Spleen (tissue), 11 donors: Measurements from ENCODE around the gene SCRN1. TPM values are rescaled to one million over a fixed set of nuclear protein-coding genes. Genes with fewer than 3 reads are reported as not detected.
A peak's percentile ranks its signal among the peaks of the same experiment; 100 is the strongest.

Experiments
- DNase-seq: peaks from one replicate; pipeline ENCODE4 v3.0.0-alpha.2; 2020
- H3K27ac ChIP-seq, 8 donors: fragments of 200-600 bp; sonication (generic) in 7 of 8; 1 replicate in 4 of 8; 2 replicates in 4 of 8; pipeline versions ENCODE4 v1.5.0 to v1.8.0; 2016 to 2021; ENCODE audit warnings: inconsistent platforms in 4 of 8, mild to moderate bottlenecking in 4 of 8, moderate library complexity in 1 of 8
- H3K27me3 ChIP-seq, 7 donors: fragments of 200-600 bp; sonication (generic) in 6 of 7; replicated peaks in 1 of 7; 1 replicate in 4 of 7; 2 replicates in 3 of 7; pipeline versions ENCODE4 v1.5.0 to v1.8.0; 2016 to 2021; ENCODE audit warnings: inconsistent platforms in 3 of 7, mild to moderate bottlenecking in 1 of 7
- H3K36me3 ChIP-seq, 6 donors: fragments of 200-600 bp; sonication (generic) in 5 of 6; 1 replicate in 4 of 6; 2 replicates in 2 of 6; pipeline versions ENCODE4 v1.5.0 to v1.8.0; 2016 to 2021; ENCODE audit warnings: inconsistent platforms in 2 of 6
- H3K4me1 ChIP-seq, 6 donors: fragments of 200-600 bp; sonication (generic) in 5 of 6; 1 replicate in 3 of 6; 2 replicates in 3 of 6; pipeline versions ENCODE4 v1.5.0 to v1.8.0; 2016 to 2021; ENCODE audit warnings: inconsistent platforms in 3 of 6
- H3K4me3 ChIP-seq, 8 donors: fragments of 200-600 bp; sonication (generic) in 7 of 8; 1 replicate in 4 of 8; 2 replicates in 4 of 8; pipeline versions ENCODE4 v1.5.0 to v1.8.0; 2016 to 2021; ENCODE audit warnings: inconsistent platforms in 4 of 8, mild to moderate bottlenecking in 4 of 8, moderate library complexity in 2 of 8
- H3K9me3 ChIP-seq, 8 donors: fragments of 200-600 bp; sonication (generic) in 7 of 8; 1 replicate in 4 of 8; 2 replicates in 4 of 8; pipeline versions ENCODE4 v1.5.0 to v1.8.0; 2016 to 2021; ENCODE audit warnings: inconsistent platforms in 4 of 8
- CTCF ChIP-seq, 11 experiments: fragments of 200-600 bp in 7 of 11; fragments of 450-650 bp in 4 of 11; sonication (generic) in 4 of 11; IDR thresholded peaks in 8 of 11; conservative IDR thresholded peaks in 3 of 11; 1 replicate in 7 of 11; 2 replicates in 4 of 11; pipeline versions ENCODE4 v1.4.0 to v1.8.0; 2016 to 2021; ENCODE audit warnings: antibody characterized with exemption in 11 of 11, inconsistent platforms in 4 of 11, mild to moderate bottlenecking in 1 of 11
- POLR2A ChIP-seq, 3 donors: fragments of 450-650 bp; IDR thresholded peaks; one replicate each; pipeline ENCODE4 v1.5.1; 2017; ENCODE audit warnings: antibody characterized with exemption in 3 of 3, mild to moderate bottlenecking in 1 of 3
- POLR2AphosphoS5 ChIP-seq, 3 donors: sonication (generic); formaldehyde crosslinking; IDR thresholded peaks; one replicate each; pipeline ENCODE4 v1.5.1; 2017; ENCODE audit warnings: antibody characterized with exemption in 3 of 3
- WGBS, 5 donors: extraction: QIAGEN DNeasy Blood & Tissue Kit in 3 of 5; methylation state at CpG; one replicate each; pipeline versions ENCODE4 v1.1.5 to v1.1.7; 2013 to 2018; 5-methylcytosine and 5-hydroxymethylcytosine counted together
- intact Hi-C: fragments of 100-400 bp; cut with DNase I; formaldehyde crosslinking; loops from one replicate; pipeline ENCODE4 v1.15.0; 2023; ENCODE audit warnings: low total_unique reads
- polyA plus RNA-seq, 3 donors: library from polyadenylated mRNA; stranded (reverse); fragments of 200-250 nt; gene quantifications; one replicate each; pipeline ENCODE4 v1.2.1, GENCODE V29; 2013
- total RNA-seq, 7 donors: library from RNA; depleted of rRNA in 3 of 7; stranded (reverse); fragments of >200 nt in 3 of 7; fragmentation: NEBNext Ultra II Directional in 4 of 7; extraction: Animal tissue kit (Norgen Biotek cat#: 25700) in 4 of 7; gene quantifications; one replicate each; pipeline versions ENCODE4 v1.1.0 to v1.2.1, GENCODE V29; 2016 to 2021
- donor health status: healthy with polysubstance abuse.
- donor health status: DM: no; HTN: no; CAD: no; lungs with moderate emphysema.
- donor health status: DM: no; HTN: no; CAD: no.
- donor health status: Bipolar disorder and iron deficiency.
- donor health status: healthy.
- donor health status: DM: no; HTN: no; CAD: no.
- donor health status: DM: yes; HTN: yes; CAD: no.

The SCRN1 gene
- total and polyA plus RNA-seq, 10 donors, result 5.4 to 27.8 (median 16.4) TPM

- 29 to 52% (median 35%) methylated on average over 21 to 44 of the region's 46 CpGs for WGBS, 5 donors
- H3K9me3 ChIP-seq, result no peaks in the 10 kb centered on the region
- no peaks in the 10 kb centered on the region for H3K36me3 ChIP-seq
- H3K4me1 ChIP-seq, result peaks cover 0 to 12% (median 2%) of the 10 kb centered on the region in 6 donors
- peak overlapping the region in 3 of 8 donors; percentile 6 to 53 (median 13) for H3K4me3 ChIP-seq
- intact Hi-C loops, result no loop called here
- no peak overlapping the region for H3K27ac ChIP-seq
- no peak for DNase-seq
- H3K27me3 ChIP-seq, result peaks cover 0 to 26% (median 0%) of the 10 kb centered on the region in 7 donors
- TF ChIP-seq CTCF (IDR thresholded peaks at IDR 0.05 in 8 of 11, conservative IDR thresholded peaks at IDR 0.05 in 3 of 11) (no peak), POLR2AphosphoS5 (IDR thresholded peaks at IDR 0.05) (no peak), POLR2A (IDR thresholded peaks at IDR 0.05) (no peak)
Observed at GRCh38 chr7:29883462-29884398, 105.9 kb downstream of the SCRN1 start.

GRCh38 chr7:29882481-29882880 is 107.1 kb downstream of the SCRN1 start:
- intact Hi-C loops, result no loop called here
- no peak overlapping the region for H3K27ac ChIP-seq
- TF ChIP-seq POLR2AphosphoS5 (IDR thresholded peaks at IDR 0.05) (no peak), CTCF (IDR thresholded peaks at IDR 0.05 in 8 of 11, conservative IDR thresholded peaks at IDR 0.05 in 3 of 11) (no peak), POLR2A (IDR thresholded peaks at IDR 0.05) (no peak)
- peaks cover 0 to 13% (median 2%) of the 10 kb centered on the region in 6 donors for H3K4me1 ChIP-seq
- no peaks in the 10 kb centered on the region for H3K36me3 ChIP-seq
- H3K9me3 ChIP-seq, result no peaks in the 10 kb centered on the region
- DNase-seq, result no peak
- 91 to 100% (median 100%) methylated on average over 1 of the region's 1 CpG for WGBS, 5 donors
- H3K27me3 ChIP-seq, result peaks cover 0 to 31% (median 0%) of the 10 kb centered on the region in 7 donors
- no peak overlapping the region for H3K4me3 ChIP-seq

GRCh38 chr7:29881724-29882123 is 107.9 kb downstream of the SCRN1 start:
- Histone ChIP-seq H3K4me3 (no peak overlapping the region), H3K36me3 (no peaks in the 10 kb centered on the region), H3K9me3 (no peaks in the 10 kb centered on the region), H3K4me1 (peaks cover 0 to 13% (median 2%) of the 10 kb centered on the region in 6 donors), H3K27me3 (peaks cover 0 to 31% (median 0%) of the 10 kb centered on the region in 7 donors), H3K27ac (no peak overlapping the region)
- no peak for DNase-seq
- intact Hi-C loops, result no loop called here
- 78 to 85% (median 83%) methylated on average over 7 of the region's 7 CpGs for WGBS, 5 donors
- TF ChIP-seq POLR2AphosphoS5 (IDR thresholded peaks at IDR 0.05) (no peak), POLR2A (IDR thresholded peaks at IDR 0.05) (no peak), CTCF (IDR thresholded peaks at IDR 0.05 in 8 of 11, conservative IDR thresholded peaks at IDR 0.05 in 3 of 11) (no peak)

GRCh38 chr7:29879609-29880008 is 110.0 kb downstream of the SCRN1 start:
- peaks cover 0 to 23% (median 0%) of the 10 kb centered on the region in 7 donors for H3K27me3 ChIP-seq
- H3K4me1 ChIP-seq, result peaks cover 0 to 13% (median 2%) of the 10 kb centered on the region in 6 donors
- H3K36me3 ChIP-seq, result no peaks in the 10 kb centered on the region
- intact Hi-C loops, result loop anchor here (5.0 kb wide), 2 partner anchors 183 to 688 kb away; no protein-coding TSS in a partner anchor
- 66 to 91% (median 74%) methylated on average over 2 of the region's 2 CpGs for WGBS, 5 donors
- no peak for TF ChIP-seq POLR2A (IDR thresholded peaks at IDR 0.05)
- TF ChIP-seq CTCF (IDR thresholded peaks at IDR 0.05 in 8 of 11, conservative IDR thresholded peaks at IDR 0.05 in 3 of 11), result no peak
- TF ChIP-seq POLR2AphosphoS5 (IDR thresholded peaks at IDR 0.05), result no peak
- no peak overlapping the region for H3K27ac ChIP-seq
- H3K9me3 ChIP-seq, result no peaks in the 10 kb centered on the region
- no peak for DNase-seq
- no peak overlapping the region for H3K4me3 ChIP-seq
